DMS53 treated with DMSO at 0.1 percent for 48 hours (cell line): Measurements from ENCODE around the gene WDR19.

Experiments used
- DNase-seq: peaks from one replicate; lab custom pipeline; 2025; ENCODE audit not compliant: unreplicated experiment; lab: John Stamatoyannopoulos, UW

The WDR19 gene

GRCh38 chr4:39295784-39296183 is 113.5 kb downstream of the WDR19 start:
- DNase-seq = no peak

- no peak for DNase-seq
Measured at GRCh38 chr4:39302901-39303300, 120.6 kb downstream of the WDR19 start.

DNA sequence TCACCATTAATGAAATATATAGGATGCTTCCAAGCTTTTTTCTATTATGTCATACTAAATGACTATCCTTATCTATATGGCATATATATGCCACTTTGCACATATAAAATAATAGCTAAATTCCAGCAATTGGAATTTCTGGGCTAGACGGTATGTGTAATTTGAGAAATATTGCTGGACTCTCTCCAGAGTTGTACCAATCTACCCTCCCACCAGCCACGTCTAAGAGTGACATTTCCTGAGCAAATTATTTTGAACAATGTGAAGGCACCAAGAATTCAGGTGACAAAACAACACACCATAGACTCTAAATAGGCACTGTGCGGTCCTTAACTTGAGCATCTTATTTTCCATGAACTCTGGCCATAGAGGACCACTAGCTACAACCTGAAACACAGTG is 121.5 kb downstream of the WDR19 start:
- no peak for DNase-seq

GRCh38 chr4:39304651-39305050 is 122.3 kb downstream of the WDR19 start:
- DNase-seq = no peak

DNA sequence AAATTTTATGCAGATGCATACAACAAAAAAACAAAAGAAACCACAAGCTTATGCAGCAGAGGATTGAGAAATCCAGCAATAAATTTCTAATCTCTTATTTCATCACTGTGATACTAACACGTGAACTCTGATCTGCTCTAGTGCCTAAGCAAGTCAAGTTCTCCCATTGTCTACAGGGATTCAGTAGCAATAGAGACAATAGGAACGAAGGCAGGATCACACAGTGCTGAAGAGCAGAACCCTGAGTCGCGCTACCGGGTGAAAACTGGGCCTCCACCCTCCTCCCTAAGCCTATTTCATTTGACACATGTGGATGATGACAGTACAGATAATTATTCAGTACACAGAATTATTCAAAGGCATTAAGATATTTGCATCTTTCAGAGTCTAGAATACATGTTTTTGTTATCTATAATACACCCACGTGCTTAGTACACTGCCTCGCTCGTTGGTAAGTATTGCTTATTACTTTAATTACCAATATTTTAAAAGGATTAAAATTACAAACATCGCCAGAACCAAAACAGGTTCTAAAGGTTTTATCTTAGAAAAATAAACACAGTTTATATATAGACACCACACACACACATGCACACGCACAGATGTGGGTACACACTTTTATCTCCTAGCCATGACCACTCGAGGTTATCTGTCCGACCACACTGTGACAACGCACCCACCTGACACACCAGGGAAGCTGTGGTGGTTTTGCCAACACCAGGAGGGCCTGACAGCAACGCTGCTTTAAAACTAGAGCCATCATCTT is 123.8 kb downstream of the WDR19 start:
- DNase-seq = no peak

DNA sequence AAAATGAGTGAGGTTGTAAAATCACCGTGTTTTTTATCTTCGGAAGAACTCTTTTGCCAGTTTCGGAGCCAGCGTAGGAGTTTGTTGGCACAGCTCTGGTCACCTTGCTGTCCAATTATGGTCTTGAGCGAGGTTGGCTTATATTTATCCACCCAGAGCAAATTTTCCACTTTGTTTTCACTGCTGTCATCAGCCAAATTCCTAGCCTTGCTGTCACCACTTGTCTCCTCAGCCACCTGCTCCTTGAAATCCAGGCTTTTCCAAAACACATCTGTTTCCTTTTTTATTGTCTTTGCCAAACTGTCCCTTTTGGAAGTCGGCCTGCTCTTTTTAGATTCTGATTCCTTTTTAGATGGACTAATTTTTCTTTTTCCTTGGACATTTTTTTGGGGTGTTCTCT is 126.3 kb downstream of the WDR19 start:
- DNase-seq = no peak

- DNase-seq = no peak
Measured at GRCh38 chr4:39312816-39313215, 130.5 kb downstream of the WDR19 start.

DNA sequence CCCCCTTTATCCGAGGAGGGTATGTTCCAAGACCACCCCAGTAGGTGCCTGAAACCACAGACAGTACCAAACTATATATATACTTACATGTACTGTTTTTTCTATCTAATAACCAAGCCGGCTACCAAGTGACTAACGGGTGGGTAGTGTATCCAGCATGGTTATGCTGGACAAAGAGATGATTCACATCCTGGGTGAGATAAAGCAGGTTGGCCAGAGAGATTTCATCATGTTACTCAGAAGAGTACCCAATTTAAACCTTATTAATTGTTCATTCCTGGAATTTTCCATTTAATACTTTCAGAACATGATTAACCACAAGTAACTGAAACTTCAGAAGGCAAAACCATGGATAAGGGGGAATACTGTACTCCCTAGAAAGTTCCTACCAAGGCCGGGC is 137.3 kb downstream of the WDR19 start:
- DNase-seq = no peak

DNA sequence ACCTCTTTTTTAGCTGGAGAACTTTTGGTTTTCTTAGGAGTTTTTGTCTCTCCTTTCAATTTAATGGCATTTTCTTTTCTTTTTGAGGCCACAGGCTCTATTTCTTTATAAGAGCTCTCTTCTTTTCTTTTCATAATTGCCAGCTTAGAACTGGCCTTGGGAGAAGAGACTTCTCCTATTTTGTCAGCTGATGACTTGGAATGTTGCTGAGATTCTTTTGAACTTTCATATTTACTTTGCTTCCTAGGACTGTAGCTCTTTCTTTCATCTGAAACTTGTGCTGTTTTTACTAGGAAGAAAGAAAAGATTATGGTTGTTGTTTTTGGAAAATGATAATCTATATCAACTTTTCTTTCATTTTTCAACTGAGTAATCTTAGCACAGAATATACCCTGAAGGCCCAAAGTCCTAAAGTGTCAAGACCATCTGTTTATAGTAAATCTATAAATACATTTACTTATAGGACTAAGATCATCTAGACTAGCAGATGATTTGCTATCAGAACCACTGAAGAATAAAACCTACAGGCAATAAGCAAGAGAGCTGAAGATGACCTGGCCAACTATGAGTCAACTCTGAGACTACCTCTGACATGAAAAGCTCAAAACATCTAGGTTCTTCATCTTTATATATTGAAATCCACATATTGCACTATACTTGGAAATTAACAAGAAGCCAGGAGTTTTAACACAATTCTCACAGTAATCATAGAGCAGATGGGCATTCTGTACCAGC is 138.2 kb downstream of the WDR19 start:
- no peak for DNase-seq

DNA sequence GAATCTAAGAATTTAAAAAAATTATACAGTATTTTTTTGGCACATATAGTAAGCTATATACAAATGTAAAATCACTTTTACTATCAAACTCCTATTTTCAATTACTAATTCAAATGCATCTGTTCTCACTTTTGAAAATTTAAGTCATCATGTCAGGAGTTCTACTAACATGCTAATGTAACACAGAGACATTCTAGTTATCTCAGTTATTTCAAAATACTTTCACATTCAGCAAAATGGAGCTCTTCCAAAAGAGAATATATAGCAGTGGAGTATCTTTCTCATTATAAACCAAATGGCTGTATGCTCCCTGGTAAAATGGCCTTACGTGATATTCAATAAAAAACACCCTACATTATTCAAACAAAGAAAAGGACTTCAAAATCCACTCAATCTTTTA is 141.5 kb downstream of the WDR19 start:
- no peak for DNase-seq

GRCh38 chr4:39324446-39324845 is 142.1 kb downstream of the WDR19 start:
- no peak for DNase-seq

- DNase-seq = no peak
Measured at GRCh38 chr4:39324897-39325613, 142.7 kb downstream of the WDR19 start.

DNA sequence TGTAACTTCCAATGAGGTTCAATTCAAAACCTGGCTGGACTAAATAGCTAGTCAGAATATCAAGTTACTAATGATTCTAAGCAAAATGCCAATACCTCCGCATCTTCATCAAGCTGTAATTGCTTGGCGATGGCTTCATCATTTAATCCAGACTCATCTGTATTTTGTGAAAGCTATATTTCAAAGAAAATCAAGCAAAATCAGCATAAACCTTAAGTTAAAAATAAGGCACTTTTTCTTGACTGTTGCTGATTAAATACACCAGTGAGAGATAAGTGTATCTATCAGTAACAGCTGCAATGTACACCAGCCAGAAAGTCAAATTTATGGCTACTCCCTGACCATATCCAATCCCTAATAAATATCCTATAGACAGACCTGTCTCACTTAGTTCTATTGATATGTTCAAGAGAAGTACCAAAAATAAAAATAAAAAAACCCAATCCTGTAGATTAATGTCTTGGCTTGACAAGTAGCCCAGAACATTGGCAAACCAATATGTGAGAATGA is 144.2 kb downstream of the WDR19 start:
- no peak for DNase-seq

DNA sequence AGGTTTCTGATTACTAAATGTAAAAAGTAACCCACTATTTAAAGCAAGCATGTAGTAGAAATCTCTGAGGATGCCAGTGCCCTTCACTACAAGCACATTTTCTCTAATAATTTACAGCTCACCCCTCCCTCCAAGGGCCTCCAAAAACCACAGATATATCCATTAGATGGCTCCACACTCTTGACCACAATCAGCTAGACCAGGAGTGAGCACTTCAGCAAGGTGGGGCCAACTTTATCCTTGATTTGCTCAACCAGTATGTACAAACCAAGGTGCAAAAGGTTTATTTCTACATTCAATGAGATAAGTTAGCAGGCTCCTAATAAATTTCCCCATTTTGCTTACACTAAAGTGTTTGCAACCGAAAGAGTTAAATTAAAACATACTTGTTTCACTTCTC is 148.0 kb downstream of the WDR19 start:
- DNase-seq = no peak

DNA sequence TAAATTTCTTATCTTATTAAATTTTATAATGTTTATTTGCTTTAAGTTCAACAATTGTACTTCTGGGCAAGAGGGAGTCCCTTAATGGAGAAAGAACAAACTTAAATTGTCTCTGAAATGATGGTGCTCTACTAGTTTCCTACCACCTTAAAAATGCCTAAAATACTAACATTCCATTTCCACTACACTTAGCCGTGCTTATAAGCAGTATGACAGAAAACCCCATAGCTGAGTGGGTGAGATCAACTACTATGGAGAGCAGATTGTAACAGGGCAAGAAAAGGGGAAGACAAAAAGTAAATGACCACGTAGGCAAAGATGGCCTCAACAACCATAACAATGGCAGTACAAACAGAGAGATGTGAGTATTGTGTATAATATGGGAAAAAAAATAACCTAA is 148.9 kb downstream of the WDR19 start:
- no peak for DNase-seq
